ENCODE data around the gene NCOA5.

- TF ChIP-seq CTCF (conservative IDR thresholded peaks at IDR 0.05) (no peak), ZFX (IDR thresholded peaks at IDR 0.05) (no peak)
Measured at GRCh38 chr20:46073443-46073842, 16.3 kb downstream of the NCOA5 start.
